OCI-M2 (cell line): ENCODE results near the gene FGF11.

Source experiments
- DNase-seq: peaks from one replicate; lab custom pipeline; 2025; ENCODE audit not compliant: unreplicated experiment; lab: John Stamatoyannopoulos, UW

The FGF11 gene

GRCh38 chr17:7439462-7440112, at the start of gene FGF11:
TSS of gene FGF11 (plus strand) at chr17:7439512. CDS start at chr17:7439621, 109 bp downstream.
- no peak for DNase-seq

- no peak for DNase-seq
Observed at GRCh38 chr17:7389924-7390910, 49.1 kb upstream of the FGF11 start.

DNA sequence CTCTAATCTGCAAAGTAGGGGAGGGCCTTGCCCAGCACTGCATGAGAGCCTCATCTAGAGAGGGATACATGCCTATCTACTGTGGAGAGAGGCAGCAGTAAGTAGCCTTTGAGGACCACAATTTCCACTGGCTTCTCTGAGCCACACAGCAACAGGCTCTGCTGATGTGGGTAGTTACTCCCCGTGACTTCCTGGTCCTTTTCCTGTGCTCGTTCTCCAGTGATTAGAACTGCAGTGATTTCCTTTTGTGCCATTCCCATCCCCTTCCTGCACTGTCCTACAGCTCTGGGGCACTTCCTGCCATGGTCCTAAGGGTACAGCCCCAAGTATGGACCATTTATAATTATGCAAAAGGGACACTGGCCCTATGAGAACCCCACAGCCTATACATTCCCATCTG, 48.0 kb upstream of the FGF11 start:
- DNase-seq: no peak

- no peak for DNase-seq
Observed at GRCh38 chr17:7392696-7393612, 46.4 kb upstream of the FGF11 start.

GRCh38 chr17:7393613-7394451, 45.5 kb upstream of the FGF11 start:
- no peak for DNase-seq

GRCh38 chr17:7394452-7395191, 44.7 kb upstream of the FGF11 start, which contains the start of gene PLSCR3:
TSS of gene PLSCR3 (minus strand) at chr17:7394525. CDS start at chr17:7394110, 415 bp downstream.
- DNase-seq: peak; percentile 6

- no peak for DNase-seq
Observed at GRCh38 chr17:7396147-7396546, 43.2 kb upstream of the FGF11 start.

DNA sequence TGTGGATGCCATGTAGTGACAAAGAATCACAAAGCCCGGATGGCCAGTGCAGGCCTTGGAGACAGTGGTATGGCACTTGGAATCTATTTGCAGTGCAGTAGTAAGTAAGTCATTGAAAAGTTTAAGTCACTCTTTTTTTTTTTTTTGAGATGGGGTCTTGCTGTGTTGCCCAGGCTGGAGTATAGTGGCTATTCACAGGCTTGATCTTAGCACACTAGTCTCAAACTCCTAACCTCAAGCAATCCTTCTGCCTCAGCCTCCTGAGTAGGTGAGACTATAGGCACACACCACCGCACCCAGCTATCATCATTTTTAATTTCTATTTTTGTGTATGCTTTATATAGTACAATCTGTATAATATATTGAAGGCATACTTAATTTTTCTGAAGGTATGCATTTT, 40.7 kb upstream of the FGF11 start:
- DNase-seq: no peak

DNA sequence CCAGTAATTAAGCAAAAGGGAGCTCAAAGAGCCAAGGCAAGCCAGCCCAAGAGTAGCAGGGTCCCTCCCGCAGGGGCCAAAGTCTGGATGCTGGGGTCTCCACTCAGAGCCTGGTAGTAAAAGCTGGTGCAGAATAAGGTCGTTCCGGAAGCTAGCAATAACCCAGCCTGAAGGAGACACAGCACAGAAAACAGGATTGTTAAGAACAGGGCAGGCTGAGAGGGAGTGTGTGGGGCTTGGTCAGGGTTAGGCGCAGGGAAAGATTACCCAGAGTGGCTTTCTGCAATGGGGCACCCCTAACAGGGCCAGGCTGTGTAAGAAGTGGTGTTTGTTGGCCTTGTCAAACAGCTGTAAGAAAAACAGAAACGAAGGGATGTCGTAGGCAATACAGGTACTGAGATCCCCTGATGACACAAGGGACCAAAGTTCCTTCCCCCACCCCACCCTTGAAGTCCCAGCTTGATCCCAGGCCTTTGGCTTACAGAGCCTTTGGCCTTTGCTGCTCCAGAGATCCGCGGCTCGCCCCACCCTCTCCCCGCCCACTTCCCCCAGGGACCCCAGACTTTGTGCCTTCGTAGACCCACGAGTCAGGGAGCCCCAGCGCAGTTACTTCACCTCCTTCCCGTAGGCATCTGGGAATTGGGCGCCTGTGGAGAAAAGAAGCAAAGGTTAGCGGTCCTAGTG, 36.1 kb upstream of the FGF11 start:
- no peak for DNase-seq

GRCh38 chr17:7403727-7403976, 35.7 kb upstream of the FGF11 start:
- peak; percentile 59 for DNase-seq

- peak; percentile 87 for DNase-seq
Observed at GRCh38 chr17:7403977-7404736, 35.2 kb upstream of the FGF11 start, which contains the start of gene TMEM256. TSS of gene TMEM256 (minus strand) at chr17:7404097. CDS start at chr17:7404084, 13 bp downstream.

GRCh38 chr17:7404737-7405349, 34.5 kb upstream of the FGF11 start:
- no peak for DNase-seq

DNA sequence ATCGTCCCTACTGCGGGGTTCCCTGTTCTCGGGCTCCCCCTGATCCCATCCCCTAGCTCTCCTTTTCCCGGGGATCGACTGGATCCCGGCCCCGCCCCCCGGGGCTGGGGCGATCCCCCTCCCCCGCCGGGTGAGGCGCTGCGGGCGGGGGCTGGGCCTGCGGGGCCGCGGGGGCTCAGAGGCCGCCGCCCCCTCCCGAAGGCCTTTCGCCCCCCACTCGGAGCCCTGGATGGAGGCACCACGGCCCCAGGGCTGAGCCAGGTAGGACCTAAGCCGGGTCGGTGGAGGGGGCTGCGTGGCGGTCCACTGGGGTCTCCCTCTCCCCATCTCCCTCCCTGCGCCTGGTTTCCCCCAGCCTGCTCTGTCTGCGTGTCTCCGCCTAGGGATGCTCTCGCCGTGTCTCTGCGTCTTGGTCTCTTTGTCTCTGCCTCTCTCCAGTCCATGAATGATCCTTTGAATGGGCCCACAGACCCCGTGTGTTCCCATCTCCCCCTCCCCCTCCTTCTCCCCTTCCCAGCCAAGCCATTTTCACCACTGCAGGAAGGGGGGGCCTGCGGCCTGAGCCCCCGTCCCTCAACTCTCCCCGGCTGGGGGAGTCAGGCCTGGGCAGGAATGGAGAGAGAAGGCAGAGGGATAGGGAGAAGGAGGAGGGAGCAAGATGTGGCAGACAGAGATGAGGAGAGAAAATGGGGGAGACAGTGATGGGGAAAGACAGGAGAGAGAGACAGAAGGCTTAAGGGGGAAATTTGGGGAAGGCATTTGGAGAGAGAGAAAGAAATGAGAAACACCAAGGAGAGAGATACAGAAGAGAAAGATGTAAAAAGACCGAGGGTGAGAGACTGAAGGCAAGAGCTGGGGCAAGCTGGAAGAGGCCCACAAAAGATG, 33.7 kb upstream of the FGF11 start:
- DNase-seq: no peak

DNA sequence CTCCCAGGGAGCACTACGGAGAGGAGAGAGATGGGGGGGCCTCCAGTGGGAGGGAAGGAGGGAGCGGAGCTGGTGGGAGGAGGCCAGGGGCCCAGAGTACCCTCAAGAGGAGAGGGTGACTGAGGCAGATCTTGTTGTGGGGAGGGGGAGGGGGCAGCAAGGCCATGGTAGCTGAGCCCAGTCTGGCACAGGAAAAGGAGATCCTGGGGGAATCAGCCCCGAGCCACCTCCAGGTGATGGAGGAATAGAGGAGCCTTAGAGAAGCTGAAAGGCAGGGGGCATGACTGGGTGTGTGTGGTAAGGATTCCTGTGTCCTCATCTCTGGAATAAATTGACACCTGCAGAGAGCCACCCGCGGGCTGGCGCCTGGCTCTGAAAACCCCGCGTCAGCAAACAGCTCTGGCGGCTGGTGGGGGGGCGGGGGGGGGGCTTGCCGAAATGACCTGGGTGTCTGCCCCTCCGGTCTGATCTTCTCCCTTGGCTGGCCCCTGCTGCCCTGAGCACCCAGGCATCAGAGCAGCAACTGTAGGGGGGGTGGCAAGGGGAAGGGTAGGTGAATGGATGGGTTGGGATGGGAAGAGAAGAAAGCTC, 33.0 kb upstream of the FGF11 start:
- DNase-seq: no peak

GRCh38 chr17:7407082-7407481, 32.2 kb upstream of the FGF11 start:
- no peak for DNase-seq

DNA sequence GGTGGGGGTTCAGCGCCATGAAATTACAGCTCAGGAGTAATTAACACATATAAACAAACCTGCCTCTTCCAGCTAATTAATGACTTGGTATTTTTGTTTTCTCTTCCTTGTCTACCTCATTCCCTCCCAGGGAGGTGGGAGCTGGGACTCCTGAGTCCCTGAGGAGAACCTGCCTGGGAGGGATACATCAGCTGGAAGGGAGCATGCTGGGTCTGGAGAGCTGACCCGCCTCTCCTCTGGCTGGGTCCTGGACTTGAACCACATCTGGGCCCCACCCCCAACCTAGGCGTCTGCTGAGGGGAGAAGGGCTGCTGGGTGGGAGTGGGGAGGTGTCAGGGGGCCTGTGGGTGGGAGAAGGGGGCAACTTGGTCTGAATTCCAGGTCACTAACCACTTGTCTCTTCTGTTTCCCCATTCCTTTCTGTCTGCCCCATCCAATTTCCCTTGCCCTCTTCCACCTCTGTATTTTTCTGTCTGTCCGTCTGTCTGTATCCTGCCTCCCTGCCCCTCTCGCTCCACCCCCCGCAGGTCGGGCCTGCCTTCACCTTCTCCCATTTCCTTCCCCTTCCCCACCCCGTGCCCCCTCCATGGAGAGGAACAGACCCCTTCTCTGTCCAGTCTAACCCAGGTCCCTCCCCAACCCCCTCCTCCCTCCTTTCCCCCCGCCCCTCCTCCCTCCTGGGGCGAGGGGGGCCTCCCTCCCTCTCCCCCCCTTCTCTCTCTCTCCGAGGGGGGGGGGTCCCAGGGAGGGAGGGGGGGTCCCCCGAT, 31.6 kb upstream of the FGF11 start, which contains the start of gene NLGN2:
Gene NLGN2, plus strand, starts transcription at position 361 of the 767 bp plus-strand sequence. CDS start 411 bp downstream, outside the sequence.
- DNase-seq: no peak
